ENCODE results near the gene ANKRD11.

Gene ANKRD11

DNA sequence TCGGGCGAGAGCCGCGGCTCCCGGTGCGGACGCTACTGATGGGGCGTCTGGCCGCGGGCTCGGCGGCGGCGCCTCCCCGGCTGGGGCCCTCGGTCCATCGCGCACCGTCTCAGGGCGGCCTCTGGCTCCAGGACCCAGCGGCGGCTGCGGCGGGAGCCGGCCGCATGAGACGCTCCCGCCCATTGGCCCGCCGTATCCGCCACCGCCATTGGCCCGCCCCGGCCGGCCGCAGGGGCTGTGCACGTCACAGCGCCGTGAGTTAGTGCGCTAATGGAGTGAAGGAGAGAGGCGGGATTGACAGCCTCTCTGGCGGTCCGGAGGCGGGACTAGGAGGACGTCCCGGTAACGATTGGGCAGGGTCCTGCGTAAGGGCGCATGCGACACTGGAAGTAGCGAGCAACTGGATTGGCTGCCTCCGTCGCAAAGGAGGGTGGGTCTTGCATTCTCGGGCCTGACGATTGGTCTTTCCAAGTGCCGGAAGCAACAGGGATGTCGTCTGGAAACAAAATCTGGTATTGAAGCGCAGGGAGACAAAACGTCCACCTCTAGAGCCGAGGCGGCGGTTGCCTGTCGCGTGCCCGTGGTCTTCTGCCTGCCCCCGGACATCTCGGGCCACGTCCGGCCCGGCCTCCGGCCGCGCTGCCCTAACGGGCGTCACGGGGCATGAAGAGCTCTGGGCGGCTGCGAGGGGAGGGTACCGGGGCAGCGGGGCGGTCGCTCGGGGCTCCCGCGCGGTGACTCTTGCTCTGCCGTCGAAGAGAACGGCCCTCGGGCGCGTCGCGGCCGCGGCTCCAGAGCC lies at the start of gene ANKRD11:
TSS of gene ANKRD11 (minus strand) at position 123 of the 799 bp plus-strand sequence. CDS start 173,542 bp downstream, outside the sequence.
- peak; percentile 99 for DNase-seq

DNA sequence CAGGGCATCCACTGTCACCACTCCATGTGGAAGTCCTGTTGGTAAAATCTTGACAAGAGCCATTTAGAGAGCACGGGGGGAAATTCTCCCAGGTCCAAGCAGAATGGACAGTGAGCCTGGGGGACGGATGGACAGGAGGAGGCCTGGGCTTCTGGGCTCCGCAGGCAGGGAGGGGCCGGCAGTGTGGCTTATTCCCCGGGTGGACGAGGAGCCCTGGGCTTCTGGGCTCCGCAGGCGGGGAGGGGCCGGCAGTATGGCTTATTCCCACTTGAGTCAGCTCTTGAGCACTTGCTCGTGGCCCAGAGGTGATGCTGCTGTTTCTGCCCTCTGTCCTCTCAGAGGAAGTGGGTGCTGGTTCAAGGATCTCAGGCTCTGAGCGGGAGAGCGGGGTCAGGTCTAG lies 47.9 kb upstream of the ANKRD11 start:
- no peak for DNase-seq

DNA sequence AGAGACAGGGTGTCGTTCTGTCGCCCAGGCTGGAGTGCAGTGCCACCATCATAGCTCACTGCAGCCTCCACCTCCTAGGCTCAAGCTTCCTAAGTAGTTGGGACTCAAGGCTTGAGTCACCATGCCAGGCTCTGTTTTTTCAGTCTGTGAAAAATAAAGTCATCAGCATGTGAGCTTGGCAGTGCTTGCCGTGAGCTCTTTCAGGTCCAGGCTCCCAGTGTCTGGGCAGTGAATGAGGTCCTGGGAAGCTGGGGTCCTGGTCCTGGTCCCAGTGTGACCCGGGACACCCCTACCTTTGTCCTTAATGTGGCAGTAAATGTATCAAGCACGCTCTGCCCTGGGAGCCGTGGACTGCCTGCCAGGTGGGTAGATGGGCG lies 47.2 kb upstream of the ANKRD11 start:
- DNase-seq = no peak

DNA sequence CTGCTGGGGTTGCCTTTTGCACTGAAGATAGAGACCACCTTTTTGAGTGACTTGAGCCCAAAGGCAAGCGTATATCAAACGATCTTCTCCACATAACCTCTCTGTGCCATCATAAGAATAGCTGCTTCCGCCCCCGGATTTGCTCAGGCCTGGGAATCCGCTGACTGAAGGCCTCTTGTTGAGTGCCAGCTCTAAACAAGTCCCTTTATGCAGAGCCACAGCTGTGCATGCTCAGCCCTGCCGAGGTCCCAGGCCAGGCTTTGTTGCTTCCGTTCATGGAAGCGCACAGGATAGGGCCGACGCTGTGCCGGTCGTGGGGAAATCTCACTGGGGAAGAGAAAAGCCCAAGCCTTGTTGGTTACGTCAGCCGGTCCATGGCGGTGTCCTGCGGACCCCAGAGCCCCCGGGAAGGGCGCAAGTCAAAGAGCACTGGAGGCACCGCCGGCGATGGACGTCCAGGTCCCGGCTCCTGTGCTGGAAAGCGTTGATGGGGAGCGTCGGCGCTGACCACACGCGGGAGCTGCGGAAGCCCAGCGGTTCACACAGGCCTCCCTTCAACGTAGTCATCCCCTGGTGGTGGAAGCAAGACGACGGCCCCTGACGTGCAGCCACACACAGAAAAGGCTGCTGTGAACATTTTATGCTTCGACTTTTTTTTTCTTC lies 46.7 kb upstream of the ANKRD11 start:
- no peak for DNase-seq

- DNase-seq = no peak
Observed at GRCh38 chr16:89536371-89536770, 46.0 kb upstream of the ANKRD11 start.

DNA sequence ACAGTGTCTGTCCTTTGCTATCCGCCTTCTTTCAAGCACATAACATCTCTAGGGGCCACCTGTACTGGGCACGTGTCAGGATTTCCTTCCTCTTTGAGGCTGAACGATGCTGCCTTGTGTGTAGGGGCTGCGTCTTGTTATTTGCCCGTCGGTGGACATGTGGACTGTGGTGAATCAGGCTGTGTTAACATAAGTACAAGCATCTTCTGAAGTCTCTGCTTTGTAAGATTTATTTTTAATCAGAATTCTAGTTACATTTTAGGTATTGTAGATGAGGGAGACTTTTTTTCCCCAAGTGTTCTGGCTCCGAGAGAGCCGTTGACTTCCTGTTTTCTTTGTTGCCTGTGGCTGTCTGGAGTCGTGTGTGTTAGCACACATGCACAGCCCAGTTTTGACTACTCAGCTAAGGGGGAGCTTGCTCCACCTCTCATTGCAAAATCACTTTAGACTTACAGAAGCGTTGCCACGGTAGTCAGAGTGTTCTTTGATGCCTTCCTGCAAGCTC lies 43.9 kb upstream of the ANKRD11 start:
- peak; percentile 9 for DNase-seq

GRCh38 chr16:89531821-89532526 lies 41.6 kb upstream of the ANKRD11 start:
- no peak for DNase-seq

DNA sequence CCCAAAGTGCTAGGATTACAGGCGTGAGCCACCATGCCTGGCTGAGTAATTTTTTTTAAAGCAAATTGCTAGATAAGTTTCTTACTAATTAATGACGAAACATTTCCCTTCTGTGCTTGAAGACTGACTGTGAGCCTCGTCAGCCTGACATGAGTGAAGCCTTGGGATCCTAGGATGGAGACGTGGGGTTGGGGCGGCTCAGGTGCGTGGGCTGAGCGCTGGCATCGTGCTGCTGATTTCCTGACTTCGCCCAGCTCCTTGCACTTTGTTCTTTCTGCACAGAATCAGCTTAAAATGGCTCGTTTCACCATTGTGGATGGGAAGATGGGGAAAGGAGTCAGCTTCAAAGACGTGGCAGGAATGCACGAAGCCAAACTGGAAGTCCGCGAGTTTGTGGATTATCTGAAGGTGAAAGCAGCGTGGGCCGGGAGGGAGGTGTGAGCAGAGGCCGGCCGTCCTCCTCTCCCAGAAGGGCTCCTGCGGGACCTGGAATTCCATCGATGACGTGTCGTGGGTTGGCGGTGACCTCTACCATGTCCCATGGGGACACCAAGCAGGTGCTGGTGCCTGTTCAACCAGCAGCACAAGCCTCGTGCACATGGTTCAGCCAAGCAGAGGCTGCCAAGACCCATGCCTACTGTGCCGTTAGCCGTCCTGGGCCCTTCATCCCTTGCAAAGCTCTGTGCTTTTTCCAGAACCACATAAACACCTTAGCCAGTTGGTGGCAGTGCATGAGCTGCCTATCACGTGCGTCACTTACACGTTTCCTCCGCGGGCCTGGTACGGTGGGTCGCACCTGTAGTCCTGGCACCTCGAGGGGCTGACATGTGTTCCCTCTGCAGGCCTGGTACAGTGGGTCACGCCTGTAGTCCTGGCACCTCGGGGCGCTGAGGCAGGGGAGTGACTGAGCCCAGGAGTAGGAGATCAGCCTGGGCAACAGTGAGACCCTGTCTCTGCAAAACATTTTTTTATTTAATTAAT lies 40.3 kb upstream of the ANKRD11 start:
- DNase-seq = no peak

DNA sequence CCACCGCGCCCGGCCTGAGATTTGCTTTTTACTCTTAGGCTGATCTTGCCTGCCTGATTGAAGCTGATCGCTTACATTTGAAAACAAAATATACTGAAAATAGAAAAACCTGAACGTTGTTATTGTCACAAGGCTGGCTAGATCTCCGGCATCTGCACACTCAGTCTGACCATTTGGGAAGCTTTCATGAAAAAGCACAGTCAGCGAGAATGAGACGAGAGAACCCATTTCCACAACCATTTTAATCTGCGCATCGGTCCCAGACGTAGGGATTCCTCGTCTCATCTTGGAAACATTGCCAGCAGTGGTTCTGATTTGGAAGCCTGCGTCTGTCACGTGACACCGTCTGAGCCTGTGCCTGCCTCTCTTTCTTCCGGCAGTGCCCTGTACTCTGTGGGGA lies 38.7 kb upstream of the ANKRD11 start:
- no peak for DNase-seq

DNA sequence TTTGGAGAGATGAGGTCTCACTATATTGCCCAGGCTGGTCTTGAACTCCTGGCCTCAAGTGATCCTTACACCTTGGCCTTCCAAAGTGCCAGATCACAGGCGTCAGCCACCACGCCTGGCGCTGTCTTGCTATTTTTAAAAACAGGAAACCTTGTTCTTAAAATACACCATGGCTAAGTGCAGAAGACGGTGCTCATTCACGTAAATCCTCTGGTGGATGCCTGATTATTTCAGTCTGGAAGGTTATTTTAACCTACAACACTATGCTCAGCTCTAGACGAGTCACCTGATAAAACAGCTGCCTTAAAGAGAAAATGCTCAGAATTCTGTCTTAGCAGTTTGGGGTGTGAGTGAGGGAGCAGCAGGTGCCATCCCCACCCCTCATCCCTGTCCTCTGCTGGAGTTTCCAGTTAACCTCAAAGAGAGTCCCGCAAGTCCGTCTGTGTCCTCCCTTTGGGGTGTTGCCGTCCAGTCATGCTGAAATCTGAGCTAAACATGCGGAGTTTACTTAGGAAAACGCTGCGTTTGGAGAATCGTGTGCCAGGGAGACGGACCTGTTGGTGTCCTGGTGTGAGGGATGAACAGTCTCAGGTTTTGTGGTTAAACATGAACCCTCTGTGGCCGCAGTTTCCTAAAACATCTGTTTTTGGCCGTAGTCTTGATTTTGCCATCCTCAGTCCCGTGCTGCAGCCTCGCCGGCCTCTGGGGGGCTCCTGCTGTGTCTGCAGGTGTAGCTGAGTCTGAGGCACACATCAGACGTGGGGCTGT lies 35.0 kb upstream of the ANKRD11 start:
- DNase-seq = no peak

GRCh38 chr16:89523680-89524344 lies 33.5 kb upstream of the ANKRD11 start:
- DNase-seq = no peak

DNA sequence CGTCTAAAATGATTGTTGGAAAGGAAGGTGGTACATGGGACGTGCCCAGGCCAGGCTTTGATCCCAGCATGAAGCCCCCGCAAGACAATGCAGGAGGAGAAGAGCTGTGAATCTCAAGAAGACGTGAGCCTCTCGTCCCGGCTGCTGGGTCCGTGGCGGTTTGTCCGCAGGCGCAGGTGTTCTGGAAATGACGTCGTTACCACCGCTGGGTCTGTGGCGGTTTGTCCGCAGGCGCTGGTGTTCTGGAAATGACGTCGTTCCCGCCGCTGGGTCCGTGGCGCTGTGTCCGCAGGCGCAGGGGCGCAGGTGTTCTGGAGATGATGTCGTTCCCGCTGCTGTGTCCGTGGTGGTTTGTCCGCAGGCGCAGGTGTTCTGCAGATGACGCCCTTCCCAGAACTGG lies 31.9 kb upstream of the ANKRD11 start:
- no peak for DNase-seq

- DNase-seq = no peak
Observed at GRCh38 chr16:89519881-89520280, 29.5 kb upstream of the ANKRD11 start.

GRCh38 chr16:89517128-89517527 lies 26.8 kb upstream of the ANKRD11 start:
- no peak for DNase-seq

- no peak for DNase-seq
Observed at GRCh38 chr16:89512453-89512852, 22.1 kb upstream of the ANKRD11 start.

GRCh38 chr16:89511374-89511773 lies 21.0 kb upstream of the ANKRD11 start:
- DNase-seq = no peak

DNA sequence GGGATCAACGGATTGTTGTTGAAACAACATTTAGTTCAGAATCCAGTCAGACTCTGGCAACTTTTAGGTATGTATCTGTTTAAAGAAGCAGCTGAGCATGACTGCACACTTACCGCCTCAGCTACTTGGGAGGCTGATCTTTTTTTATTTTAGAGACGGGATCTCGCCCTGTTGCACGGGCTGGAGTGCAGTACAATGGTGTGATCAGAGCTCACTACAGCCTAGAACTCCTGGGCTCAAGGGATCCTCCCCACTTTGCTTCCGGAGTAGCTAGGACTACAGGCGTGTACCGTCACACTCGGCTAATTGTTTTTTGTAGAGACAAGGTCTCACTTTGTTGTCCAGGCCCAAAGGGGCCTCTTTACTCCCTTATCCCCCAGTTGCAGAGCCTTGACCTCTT lies 20.2 kb upstream of the ANKRD11 start:
- DNase-seq = no peak

DNA sequence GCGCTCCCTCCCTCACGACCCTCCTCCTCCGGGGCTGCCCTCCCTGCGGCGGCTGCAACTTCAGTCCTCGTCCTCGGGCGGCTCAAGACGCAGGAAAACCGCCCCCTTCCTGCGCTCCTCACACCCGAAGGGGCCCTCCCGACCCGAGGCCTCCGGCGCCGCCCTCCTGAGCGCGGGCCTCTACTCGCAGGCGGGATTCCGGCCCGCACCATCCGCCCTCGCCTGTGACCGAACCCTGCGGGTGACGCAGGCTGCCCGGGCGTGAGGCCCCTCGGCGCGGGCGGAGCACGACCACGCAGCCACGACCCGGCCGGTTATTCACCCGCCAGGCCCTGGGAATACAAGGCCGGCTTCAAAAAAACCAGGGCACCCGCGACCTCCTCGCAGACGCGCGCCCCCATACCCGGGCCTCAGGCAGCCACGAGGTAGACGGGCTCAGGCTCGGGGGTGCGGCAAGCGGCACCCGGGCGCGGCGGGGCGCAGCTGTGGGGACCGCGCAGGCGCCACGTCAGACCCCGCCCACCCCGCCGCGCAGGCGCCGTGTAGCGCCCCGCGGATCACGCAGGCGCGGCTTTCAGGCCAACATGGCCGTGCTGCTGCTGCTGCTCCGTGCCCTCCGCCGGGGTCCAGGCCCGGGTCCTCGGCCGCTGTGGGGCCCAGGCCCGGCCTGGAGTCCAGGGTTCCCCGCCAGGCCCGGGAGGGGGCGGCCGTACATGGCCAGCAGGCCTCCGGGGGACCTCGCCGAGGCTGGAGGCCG lies 17.7 kb upstream of the ANKRD11 start, which contains the start of gene SPG7:
TSS of gene SPG7 (plus strand) at position 570 of the 757 bp plus-strand sequence. CDS start at position 585, 15 bp downstream.
- peak; percentile 90 for DNase-seq

- DNase-seq = peak; percentile 13
Observed at GRCh38 chr16:89507214-89507833, 17.0 kb upstream of the ANKRD11 start.

DNA sequence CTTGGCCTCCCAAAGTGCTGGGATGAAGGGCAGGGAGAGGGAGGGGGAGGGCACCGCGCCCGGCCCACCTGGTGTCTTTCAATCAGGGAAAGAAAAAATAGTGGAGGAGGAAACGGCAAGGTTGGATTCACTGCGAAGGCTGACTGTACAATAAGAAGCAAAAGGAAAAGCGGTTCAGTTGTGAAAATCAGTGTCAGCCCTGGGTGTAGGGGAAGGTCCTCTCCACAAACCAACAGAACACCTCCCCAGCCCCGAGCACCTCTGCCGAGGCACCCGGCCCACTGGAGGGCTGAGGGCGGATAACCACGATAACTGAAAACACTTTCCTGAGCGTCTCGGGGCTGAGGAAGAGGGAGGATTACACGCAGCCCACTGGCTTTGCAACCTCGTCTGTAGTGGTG lies 16.4 kb upstream of the ANKRD11 start:
- peak; percentile 36 for DNase-seq

Data from stimulated activated CD4-positive, alpha-beta T cell treated with anti-CD3 and anti-CD28 coated beads, Interleukin-15, amount 100 ng/mL, for 24 hours (primary cell).